Ishikawa (cell line): Measurements from ENCODE around the gene MAP3K5.

Experiments
- CEBPB ChIP-seq: IDR thresholded peaks from 2 replicates; pipeline ENCODE4 v1.6.1; 2012
- CREB1 ChIP-seq: IDR thresholded peaks from 2 replicates; pipeline ENCODE4 v1.6.1; 2012; ENCODE audit warnings: low read depth
- EGR1 ChIP-seq: IDR thresholded peaks from 2 replicates; pipeline ENCODE4 v1.6.1; 2012
- EP300 ChIP-seq: IDR thresholded peaks from 2 replicates; pipeline ENCODE4 v1.6.1; 2012; ENCODE audit warnings: borderline replicate concordance
- TAF1 ChIP-seq: IDR thresholded peaks from 2 replicates; pipeline ENCODE4 v1.6.1; 2012; ENCODE audit warnings: low read depth, mild to moderate bottlenecking
- TCF12 ChIP-seq: IDR thresholded peaks from 2 replicates; pipeline ENCODE4 v1.6.1; 2012; ENCODE audit warnings: low read depth
- YY1 ChIP-seq: IDR thresholded peaks from 2 replicates; pipeline ENCODE4 v1.6.1; 2012; ENCODE audit warnings: low read depth
- TF ChIP-seq, protein P1 (sequence below): IDR thresholded peaks from 2 replicates; pipeline ENCODE4 v1.6.1; 2012
- TF ChIP-seq, protein P2 (sequence below): IDR thresholded peaks from 2 replicates; pipeline ENCODE4 v1.6.1; 2012; ENCODE audit warnings: low read depth, mild to moderate bottlenecking

DNA sequence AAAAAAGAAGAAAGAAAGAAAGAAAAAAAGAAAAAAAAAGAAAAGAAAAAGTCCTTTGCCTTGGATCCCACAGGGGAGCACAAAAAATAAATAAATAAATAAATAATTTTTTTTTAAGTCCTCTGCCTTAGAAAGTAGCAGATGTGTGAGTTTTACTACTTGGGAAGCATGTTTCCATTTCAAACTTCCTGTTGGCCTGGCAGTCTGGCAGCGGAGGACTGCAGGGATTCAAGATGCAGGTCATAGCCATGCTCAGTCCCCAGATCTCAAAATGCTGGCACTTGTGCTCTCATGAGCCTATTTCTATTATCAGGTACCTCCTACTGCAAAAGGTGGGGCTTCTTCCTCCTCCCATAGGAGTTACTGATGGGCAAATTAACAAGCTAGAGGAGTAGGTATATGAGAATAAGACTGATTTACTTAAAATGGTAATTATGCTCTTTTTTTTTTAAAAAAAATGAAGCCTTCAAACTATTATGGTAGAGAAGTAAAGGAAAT lies 187.9 kb downstream of the MAP3K5 start:
- TF ChIP-seq, protein P1, sequence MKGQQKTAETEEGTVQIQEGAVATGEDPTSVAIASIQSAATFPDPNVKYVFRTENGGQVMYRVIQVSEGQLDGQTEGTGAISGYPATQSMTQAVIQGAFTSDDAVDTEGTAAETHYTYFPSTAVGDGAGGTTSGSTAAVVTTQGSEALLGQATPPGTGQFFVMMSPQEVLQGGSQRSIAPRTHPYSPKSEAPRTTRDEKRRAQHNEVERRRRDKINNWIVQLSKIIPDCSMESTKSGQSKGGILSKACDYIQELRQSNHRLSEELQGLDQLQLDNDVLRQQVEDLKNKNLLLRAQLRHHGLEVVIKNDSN = no peak
- TF ChIP-seq EP300 (no peak), EGR1 (no peak), CREB1 (no peak), TAF1 (no peak), CEBPB (no peak), YY1 (no peak), TCF12 (no peak)
- TF ChIP-seq, protein P2, sequence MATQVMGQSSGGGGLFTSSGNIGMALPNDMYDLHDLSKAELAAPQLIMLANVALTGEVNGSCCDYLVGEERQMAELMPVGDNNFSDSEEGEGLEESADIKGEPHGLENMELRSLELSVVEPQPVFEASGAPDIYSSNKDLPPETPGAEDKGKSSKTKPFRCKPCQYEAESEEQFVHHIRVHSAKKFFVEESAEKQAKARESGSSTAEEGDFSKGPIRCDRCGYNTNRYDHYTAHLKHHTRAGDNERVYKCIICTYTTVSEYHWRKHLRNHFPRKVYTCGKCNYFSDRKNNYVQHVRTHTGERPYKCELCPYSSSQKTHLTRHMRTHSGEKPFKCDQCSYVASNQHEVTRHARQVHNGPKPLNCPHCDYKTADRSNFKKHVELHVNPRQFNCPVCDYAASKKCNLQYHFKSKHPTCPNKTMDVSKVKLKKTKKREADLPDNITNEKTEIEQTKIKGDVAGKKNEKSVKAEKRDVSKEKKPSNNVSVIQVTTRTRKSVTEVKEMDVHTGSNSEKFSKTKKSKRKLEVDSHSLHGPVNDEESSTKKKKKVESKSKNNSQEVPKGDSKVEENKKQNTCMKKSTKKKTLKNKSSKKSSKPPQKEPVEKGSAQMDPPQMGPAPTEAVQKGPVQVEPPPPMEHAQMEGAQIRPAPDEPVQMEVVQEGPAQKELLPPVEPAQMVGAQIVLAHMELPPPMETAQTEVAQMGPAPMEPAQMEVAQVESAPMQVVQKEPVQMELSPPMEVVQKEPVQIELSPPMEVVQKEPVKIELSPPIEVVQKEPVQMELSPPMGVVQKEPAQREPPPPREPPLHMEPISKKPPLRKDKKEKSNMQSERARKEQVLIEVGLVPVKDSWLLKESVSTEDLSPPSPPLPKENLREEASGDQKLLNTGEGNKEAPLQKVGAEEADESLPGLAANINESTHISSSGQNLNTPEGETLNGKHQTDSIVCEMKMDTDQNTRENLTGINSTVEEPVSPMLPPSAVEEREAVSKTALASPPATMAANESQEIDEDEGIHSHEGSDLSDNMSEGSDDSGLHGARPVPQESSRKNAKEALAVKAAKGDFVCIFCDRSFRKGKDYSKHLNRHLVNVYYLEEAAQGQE = no peak
